Thoracic aorta (tissue), 2 donors: ENCODE data around the gene MRPL1. TPM values are rescaled to one million over a fixed set of nuclear protein-coding genes. Genes with fewer than 3 reads are reported as not detected.

Experiments
- ATAC-seq: fragments of 150-250 bp; one replicate; pipeline ENCODE4 v1.8.0; 2017; ENCODE audit warnings: low read depth; ENCODE audit not compliant: insufficient number of reproducible peaks, low FRiP score
- DNase-seq: peaks from one replicate; pipeline ENCODE4 v3.0.0-alpha.2; 2020; ENCODE audit warnings: low spot score
- H3K27ac ChIP-seq, 2 donors: fragments of 200-600 bp; sonication (generic); 1 replicate in 1 of 2; 2 replicates in 1 of 2; pipeline ENCODE4 v1.5.1; 2016; ENCODE audit warnings: mild to moderate bottlenecking in 2 of 2, moderate library complexity in 2 of 2
- H3K27me3 ChIP-seq: fragments of 200-600 bp; sonication (generic); replicated peaks from 2 replicates; pipeline ENCODE4 v1.6.0; 2016; ENCODE audit warnings: mild to moderate bottlenecking; ENCODE audit not compliant: insufficient read depth
- H3K36me3 ChIP-seq: fragments of 200-600 bp; sonication (generic); one replicate; pipeline ENCODE4 v1.5.1; 2016
- H3K4me1 ChIP-seq, 2 donors: fragments of 200-600 bp; sonication (generic); 1 replicate in 1 of 2; 2 replicates in 1 of 2; pipeline versions ENCODE4 v1.5.1 to v1.6.0; 2016; ENCODE audit warnings: low read depth in 2 of 2, mild to moderate bottlenecking in 1 of 2; ENCODE audit not compliant: control insufficient read depth in 1 of 2
- H3K4me3 ChIP-seq: fragments of 200-600 bp; sonication (generic); 2 replicates; pipeline ENCODE4 v1.5.1; 2016; ENCODE audit warnings: mild to moderate bottlenecking
- H3K9me3 ChIP-seq: fragments of 200-600 bp; sonication (generic); 2 replicates; pipeline ENCODE4 v1.5.1; 2016
- total RNA-seq, 2 donors: library from RNA; depleted of rRNA; stranded (reverse); fragments of >200 nt; gene quantifications; one replicate each; pipeline versions ENCODE4 v1.1.0 to v1.2.3, GENCODE V29; 2016
- TF ChIP-seq, protein P1 (sequence below): fragments of 200-600 bp; sonication (generic); IDR thresholded peaks from one replicate; pipeline ENCODE4 v1.5.1; 2019; ENCODE audit warnings: antibody characterized with exemption

Gene MRPL1
- total RNA-seq, 2 donors from 2014 or later = 6.1 to 22.5 TPM

- Histone ChIP-seq H3K27ac (no peak overlapping the region), H3K4me1 (no peaks in the 10 kb centered on the region), H3K36me3 (no peaks in the 10 kb centered on the region), H3K9me3 (no peaks in the 10 kb centered on the region), H3K27me3 (no peaks in the 10 kb centered on the region), H3K4me3 (no peak overlapping the region)
- no peak for ATAC-seq
- DNase-seq = no peak
- TF ChIP-seq, protein P1, sequence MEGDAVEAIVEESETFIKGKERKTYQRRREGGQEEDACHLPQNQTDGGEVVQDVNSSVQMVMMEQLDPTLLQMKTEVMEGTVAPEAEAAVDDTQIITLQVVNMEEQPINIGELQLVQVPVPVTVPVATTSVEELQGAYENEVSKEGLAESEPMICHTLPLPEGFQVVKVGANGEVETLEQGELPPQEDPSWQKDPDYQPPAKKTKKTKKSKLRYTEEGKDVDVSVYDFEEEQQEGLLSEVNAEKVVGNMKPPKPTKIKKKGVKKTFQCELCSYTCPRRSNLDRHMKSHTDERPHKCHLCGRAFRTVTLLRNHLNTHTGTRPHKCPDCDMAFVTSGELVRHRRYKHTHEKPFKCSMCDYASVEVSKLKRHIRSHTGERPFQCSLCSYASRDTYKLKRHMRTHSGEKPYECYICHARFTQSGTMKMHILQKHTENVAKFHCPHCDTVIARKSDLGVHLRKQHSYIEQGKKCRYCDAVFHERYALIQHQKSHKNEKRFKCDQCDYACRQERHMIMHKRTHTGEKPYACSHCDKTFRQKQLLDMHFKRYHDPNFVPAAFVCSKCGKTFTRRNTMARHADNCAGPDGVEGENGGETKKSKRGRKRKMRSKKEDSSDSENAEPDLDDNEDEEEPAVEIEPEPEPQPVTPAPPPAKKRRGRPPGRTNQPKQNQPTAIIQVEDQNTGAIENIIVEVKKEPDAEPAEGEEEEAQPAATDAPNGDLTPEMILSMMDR = no peak
Observed at GRCh38 chr4:77877771-77878565, 15.3 kb downstream of the MRPL1 start.

GRCh38 chr4:77880784-77881183 is 18.2 kb downstream of the MRPL1 start:
- no peak for ATAC-seq
- no peaks in the 10 kb centered on the region for H3K27me3 ChIP-seq
- no peaks in the 10 kb centered on the region for H3K9me3 ChIP-seq
- no peak overlapping the region for H3K27ac ChIP-seq
- H3K36me3 ChIP-seq = no peaks in the 10 kb centered on the region
- TF ChIP-seq, protein P1 = no peak
- no peak for DNase-seq
- H3K4me3 ChIP-seq = no peak overlapping the region
- no peaks in the 10 kb centered on the region for H3K4me1 ChIP-seq

- Histone ChIP-seq H3K36me3 (no peaks in the 10 kb centered on the region), H3K27ac (no peak overlapping the region), H3K9me3 (no peaks in the 10 kb centered on the region), H3K4me1 (no peaks in the 10 kb centered on the region), H3K4me3 (no peak overlapping the region), H3K27me3 (no peaks in the 10 kb centered on the region)
- no peak for DNase-seq
- TF ChIP-seq, protein P1 = no peak
- no peak for ATAC-seq
Observed at GRCh38 chr4:77881460-77882295, 19.0 kb downstream of the MRPL1 start.

DNA sequence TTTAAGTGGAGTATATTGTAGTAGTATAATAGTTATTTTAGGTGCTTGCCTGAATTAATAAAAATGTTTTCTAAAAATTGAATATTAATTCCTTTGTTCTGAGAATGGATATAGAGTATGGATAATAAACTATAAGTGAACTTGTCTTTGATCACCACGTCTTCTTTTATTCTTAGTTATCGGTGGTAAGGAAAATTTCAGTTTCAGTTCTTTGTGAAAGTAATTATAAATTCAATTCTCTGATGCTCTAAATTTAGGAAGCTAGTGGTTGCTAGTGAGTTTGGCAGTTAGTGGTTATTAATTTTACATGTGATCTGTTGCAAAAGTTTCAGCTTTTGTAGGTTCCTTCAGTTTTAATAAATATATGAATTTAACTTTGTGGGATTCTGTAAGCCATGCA is 30.8 kb downstream of the MRPL1 start:
- Histone ChIP-seq H3K4me1 (no peaks in the 10 kb centered on the region), H3K9me3 (no peaks in the 10 kb centered on the region), H3K27ac (no peak overlapping the region), H3K36me3 (peaks cover 6% of the 10 kb centered on the region), H3K27me3 (no peaks in the 10 kb centered on the region), H3K4me3 (no peak overlapping the region)
- ATAC-seq = no peak
- TF ChIP-seq, protein P1 = no peak
- no peak for DNase-seq

- H3K9me3 ChIP-seq = no peaks in the 10 kb centered on the region
- ATAC-seq (no peak), DNase-seq (no peak)
- H3K4me3 ChIP-seq = no peak overlapping the region
- H3K36me3 ChIP-seq = peaks cover 3% of the 10 kb centered on the region
- TF ChIP-seq, protein P1 = no peak
- no peak overlapping the region for H3K27ac ChIP-seq
- H3K27me3 ChIP-seq = no peaks in the 10 kb centered on the region
- no peaks in the 10 kb centered on the region for H3K4me1 ChIP-seq
Observed at GRCh38 chr4:77899607-77900006, 37.0 kb downstream of the MRPL1 start.
